OCI-LY3 (cell line): ENCODE measurements around the gene CHST15.
A peak's percentile ranks its signal among the peaks of the same experiment; 100 is the strongest.

Experiments used
- H2AFZ ChIP-seq: fragments of 200-600, 300-600 bp; shearing (Covaris generic); 2 replicates; pipeline ENCODE4 v1.6.0; 2014; ENCODE audit warnings: antibody characterized with exemption, low read depth, low read length
- H3K27ac ChIP-seq: fragments of 200-600, 300-600 bp; sonication (generic); 2 replicates; pipeline ENCODE4 v1.5.1; 2014; ENCODE audit warnings: mild to moderate bottlenecking, low read length, moderate library complexity, mixed read lengths
- H3K27me3 ChIP-seq: fragments of 200-600, 300-600 bp; sonication (generic); 2 replicates; pipeline ENCODE4 v1.6.1; 2014; ENCODE audit warnings: low read depth, low read length, mixed read lengths
- H3K36me3 ChIP-seq: fragments of 200-600, 300-600 bp; sonication (generic); replicated peaks from 2 replicates; pipeline ENCODE3; 2014; ENCODE audit warnings: low read depth, low read length, mixed read lengths
- H3K4me1 ChIP-seq: fragments of 300-600, 200-600 bp; sonication (generic); 2 replicates; pipeline ENCODE4 v1.6.1; 2014; ENCODE audit warnings: low read length, mixed read lengths
- H3K4me2 ChIP-seq: fragments of 200-600, 300-600 bp; sonication (generic); 2 replicates; pipeline ENCODE4 v1.6.1; 2014; ENCODE audit warnings: low read length, mixed read lengths
- H3K4me3 ChIP-seq: fragments of 300-600, 200-600 bp; sonication (generic); 2 replicates; pipeline ENCODE4 v1.5.1; 2014; ENCODE audit warnings: antibody characterized with exemption, mild to moderate bottlenecking, low read length, moderate library complexity
- H3K79me2 ChIP-seq: fragments of 300-600, 200-600 bp; shearing (Covaris generic); 2 replicates; pipeline ENCODE4 v1.6.1; 2014; ENCODE audit warnings: mild to moderate bottlenecking, low read length, mixed read lengths
- H3K9ac ChIP-seq: fragments of 300-600, 200-600 bp; shearing (Covaris generic); 2 replicates; pipeline ENCODE4 v1.6.0; 2014; ENCODE audit warnings: mild to moderate bottlenecking, low read length, moderate library complexity
- H3K9me3 ChIP-seq: fragments of 200-600, 300-600 bp; shearing (Covaris generic); 2 replicates; pipeline ENCODE4 v1.6.1; 2014; ENCODE audit warnings: low read length, mixed read lengths; ENCODE audit not compliant: insufficient read depth
- H4K20me1 ChIP-seq: fragments of 200-600, 300-600 bp; sonication (generic); 2 replicates; pipeline ENCODE4 v1.6.1; 2016; ENCODE audit warnings: low read length, mixed read lengths; ENCODE audit not compliant: insufficient read depth
- EZH2phosphoT487 ChIP-seq: fragments of 200-600 bp; shearing (Covaris generic); IDR thresholded peaks from 2 replicates; pipeline ENCODE4 v1.6.1; 2018; ENCODE audit warnings: antibody characterized with exemption, mixed run types, low read depth
- TF ChIP-seq, protein P1 (sequence below): fragments of 200-600, 300-600 bp; sonication (generic); IDR thresholded peaks from 2 replicates; pipeline ENCODE4 v1.5.1; 2014; ENCODE audit warnings: antibody characterized with exemption, low read length, low read depth

Gene CHST15

DNA sequence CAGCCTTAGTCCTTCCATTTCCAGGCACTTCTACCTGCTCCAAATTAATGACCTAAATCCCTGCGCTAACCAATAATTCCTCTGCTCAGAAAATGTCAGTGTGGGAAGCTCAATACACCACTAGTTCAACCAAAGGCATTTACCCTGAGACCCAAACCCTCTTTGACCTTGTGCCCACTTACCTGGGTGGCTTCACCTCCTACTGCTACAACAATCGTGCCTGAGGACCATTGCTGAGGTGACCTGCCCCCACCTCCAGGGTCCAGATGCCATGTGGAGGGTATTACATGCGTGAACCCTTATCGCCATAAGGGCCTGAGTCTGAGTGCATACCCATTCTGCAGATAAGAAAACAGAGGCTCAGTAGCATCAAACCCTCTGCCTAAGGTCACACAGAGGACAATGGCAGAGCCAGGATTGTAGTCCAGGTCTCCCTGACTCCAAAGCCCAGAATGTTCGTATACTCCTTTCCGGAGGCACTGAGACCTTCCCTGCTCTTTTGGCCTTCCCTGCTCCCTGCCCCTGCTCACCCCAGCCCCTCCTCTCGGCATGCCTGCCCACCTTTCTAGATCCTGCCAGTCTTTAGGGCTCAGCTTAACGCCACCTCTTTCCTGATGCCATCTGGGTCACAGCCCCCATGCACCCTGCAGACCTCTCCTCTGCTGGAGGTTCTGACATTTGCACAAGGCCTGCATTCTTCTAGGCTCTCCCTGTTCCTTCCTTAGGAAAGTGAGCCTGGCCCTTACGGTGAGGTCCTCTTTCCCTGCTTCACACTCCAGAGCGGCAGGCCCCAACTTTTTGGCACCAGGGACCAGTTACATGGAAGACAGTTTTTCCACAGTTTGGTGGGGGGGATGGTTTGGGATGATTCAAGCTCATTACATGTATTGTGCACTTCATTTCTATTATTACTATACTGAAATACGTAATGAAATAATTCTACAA is 94.9 kb downstream of the CHST15 start:
- Histone ChIP-seq H3K27ac (no peak overlapping the region), H3K4me1 (peaks cover 7% of the 10 kb centered on the region; the same call in 1 of the 2 replicates), H4K20me1 (no peaks in the 10 kb centered on the region), H3K4me2 (no peak overlapping the region), H3K36me3 (no peaks in the 10 kb centered on the region), H3K4me3 (no peak overlapping the region), H3K9ac (no peak overlapping the region), H3K79me2 (no peaks in the 10 kb centered on the region), H3K9me3 (no peaks in the 10 kb centered on the region), H3K27me3 (0 out of 2 replicates have a peak, but pooled peaks cover 6% of the 10 kb centered on the region), H2AFZ (no peak overlapping the region)
- TF ChIP-seq, protein P1, sequence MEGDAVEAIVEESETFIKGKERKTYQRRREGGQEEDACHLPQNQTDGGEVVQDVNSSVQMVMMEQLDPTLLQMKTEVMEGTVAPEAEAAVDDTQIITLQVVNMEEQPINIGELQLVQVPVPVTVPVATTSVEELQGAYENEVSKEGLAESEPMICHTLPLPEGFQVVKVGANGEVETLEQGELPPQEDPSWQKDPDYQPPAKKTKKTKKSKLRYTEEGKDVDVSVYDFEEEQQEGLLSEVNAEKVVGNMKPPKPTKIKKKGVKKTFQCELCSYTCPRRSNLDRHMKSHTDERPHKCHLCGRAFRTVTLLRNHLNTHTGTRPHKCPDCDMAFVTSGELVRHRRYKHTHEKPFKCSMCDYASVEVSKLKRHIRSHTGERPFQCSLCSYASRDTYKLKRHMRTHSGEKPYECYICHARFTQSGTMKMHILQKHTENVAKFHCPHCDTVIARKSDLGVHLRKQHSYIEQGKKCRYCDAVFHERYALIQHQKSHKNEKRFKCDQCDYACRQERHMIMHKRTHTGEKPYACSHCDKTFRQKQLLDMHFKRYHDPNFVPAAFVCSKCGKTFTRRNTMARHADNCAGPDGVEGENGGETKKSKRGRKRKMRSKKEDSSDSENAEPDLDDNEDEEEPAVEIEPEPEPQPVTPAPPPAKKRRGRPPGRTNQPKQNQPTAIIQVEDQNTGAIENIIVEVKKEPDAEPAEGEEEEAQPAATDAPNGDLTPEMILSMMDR, result no peak
- no peak for TF ChIP-seq EZH2phosphoT487

DNA sequence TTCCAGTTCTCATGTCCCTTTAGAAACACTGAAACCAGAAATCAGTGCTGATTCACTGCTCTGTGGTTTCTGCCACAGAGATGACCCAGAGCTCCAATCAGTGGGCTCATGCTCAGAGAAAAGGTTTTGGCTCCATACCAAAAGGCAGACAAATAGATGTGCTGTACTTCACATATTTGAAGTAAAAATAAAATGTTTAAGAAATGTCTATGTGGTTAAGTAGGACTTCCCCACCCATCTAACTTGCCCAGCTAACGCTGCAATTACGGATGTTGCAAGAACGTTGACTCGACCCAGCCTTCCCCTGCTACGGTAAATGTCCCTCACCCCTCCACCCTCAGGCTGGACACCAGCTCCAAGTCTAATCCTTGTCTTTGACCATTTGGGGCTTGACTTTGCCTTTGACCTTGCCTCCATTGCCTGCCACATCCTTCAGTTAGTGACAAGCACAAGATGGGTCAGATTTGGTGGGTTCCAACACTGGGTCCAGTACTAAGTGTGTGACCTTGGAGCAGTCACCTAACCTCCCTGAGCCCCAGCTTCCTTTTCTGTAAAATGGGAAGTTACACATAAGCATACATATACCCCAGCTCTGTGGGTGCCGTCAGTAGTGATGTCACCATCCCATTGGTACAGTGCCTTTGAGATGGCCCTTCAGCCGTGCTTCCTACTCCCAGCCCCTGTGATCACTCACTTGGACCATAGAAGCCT is 95.8 kb downstream of the CHST15 start:
- Histone ChIP-seq H3K4me1 (peaks cover 7% of the 10 kb centered on the region; the same call in 1 of the 2 replicates), H4K20me1 (no peaks in the 10 kb centered on the region), H2AFZ (no peak overlapping the region), H3K4me2 (no peak overlapping the region), H3K36me3 (no peaks in the 10 kb centered on the region), H3K9ac (no peak overlapping the region), H3K79me2 (no peaks in the 10 kb centered on the region), H3K27me3 (0 out of 2 replicates have a peak, but pooled peaks cover 6% of the 10 kb centered on the region), H3K27ac (no peak overlapping the region), H3K9me3 (no peaks in the 10 kb centered on the region), H3K4me3 (no peak overlapping the region)
- TF ChIP-seq, protein P1, result no peak
- no peak for TF ChIP-seq EZH2phosphoT487

DNA sequence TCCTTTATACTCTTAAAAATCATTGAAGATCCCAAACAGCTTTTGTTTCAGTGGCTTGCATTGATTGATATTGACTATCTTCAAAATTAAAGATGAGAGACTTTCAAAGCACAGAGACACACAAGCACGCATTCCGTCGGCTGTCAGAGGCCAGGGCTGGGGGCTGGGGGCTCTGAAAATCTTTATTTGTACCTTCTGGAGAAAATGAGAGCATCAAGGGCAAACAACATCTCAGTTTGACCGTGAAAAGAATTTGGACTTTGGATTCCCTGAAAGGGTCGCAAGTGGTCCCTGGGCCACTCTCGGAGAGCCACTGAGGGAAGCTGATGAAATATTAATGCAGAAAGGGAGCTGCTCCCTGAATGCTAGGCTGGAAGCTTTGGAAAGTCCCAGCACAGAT is 96.4 kb downstream of the CHST15 start:
- Histone ChIP-seq H3K9me3 (no peaks in the 10 kb centered on the region), H2AFZ (no peak overlapping the region), H3K4me1 (peaks cover 7% of the 10 kb centered on the region; the same call in 1 of the 2 replicates), H3K36me3 (no peaks in the 10 kb centered on the region), H3K4me2 (no peak overlapping the region), H4K20me1 (no peaks in the 10 kb centered on the region), H3K4me3 (no peak overlapping the region), H3K9ac (no peak overlapping the region), H3K27me3 (0 out of 2 replicates have a peak, but pooled peaks cover 6% of the 10 kb centered on the region), H3K79me2 (no peaks in the 10 kb centered on the region), H3K27ac (no peak overlapping the region)
- TF ChIP-seq, protein P1, result no peak
- TF ChIP-seq EZH2phosphoT487, result no peak

DNA sequence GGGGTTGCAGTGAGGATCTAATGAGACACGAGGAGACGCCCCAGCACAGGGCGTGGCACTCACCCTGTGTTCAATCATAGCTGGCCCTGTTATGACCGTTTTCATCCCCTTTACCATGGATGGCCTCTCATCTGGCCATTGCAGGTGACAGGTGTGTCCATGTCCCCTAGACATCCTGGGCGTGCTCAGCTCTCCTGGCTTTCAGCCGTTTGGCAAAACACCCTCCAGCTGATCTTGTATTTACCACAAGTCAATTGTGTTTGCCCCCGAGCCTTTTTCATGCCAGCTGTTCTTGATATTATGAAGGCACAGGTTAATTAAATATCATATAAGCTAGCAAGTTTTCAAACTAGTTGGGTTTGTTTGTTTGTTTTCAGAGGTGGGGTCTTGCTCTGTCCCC is 97.1 kb downstream of the CHST15 start:
- Histone ChIP-seq H3K4me1 (peaks cover 7% of the 10 kb centered on the region; the same call in 1 of the 2 replicates), H4K20me1 (no peaks in the 10 kb centered on the region), H3K27me3 (0 out of 2 replicates have a peak, but pooled peaks cover 6% of the 10 kb centered on the region), H3K4me2 (peak overlapping the region; percentile 97), H3K36me3 (no peaks in the 10 kb centered on the region), H3K4me3 (0 out of 2 replicates have a peak overlapping the region, but pooled peaks have one; percentile 95), H3K79me2 (no peaks in the 10 kb centered on the region), H3K9me3 (no peaks in the 10 kb centered on the region), H3K9ac (no peak overlapping the region), H3K27ac (no peak overlapping the region), H2AFZ (peak overlapping the region; percentile 99; the same call in 1 of the 2 replicates)
- TF ChIP-seq, protein P1, result no peak
- TF ChIP-seq EZH2phosphoT487, result no peak
